ENCODE measurements around the gene FAM13C. TPM values are rescaled to one million over a fixed set of nuclear protein-coding genes. Genes with fewer than 3 reads are reported as not detected.

Gene FAM13C
- total and polyA plus RNA-seq, 8 donors: 1.1 to 3.4 (median 2.2) TPM

GRCh38 chr10:59269651-59270050, 92.7 kb downstream of the FAM13C start:
- 95 to 97% methylated on average over 6 of the region's 6 CpGs for WGBS, 2 donors
- Histone ChIP-seq H3K36me3 (no peaks in the 10 kb centered on the region), H3K4me3 (no peak overlapping the region), H3K27ac (no peak overlapping the region), H3K4me1 (no peaks in the 10 kb centered on the region), H3K27me3 (no peaks in the 10 kb centered on the region), H3K9me3 (no peaks in the 10 kb centered on the region)
- no peak for TF ChIP-seq CTCF (IDR thresholded peaks at IDR 0.05)
- FAIRE-seq: no peak
- no peak for ATAC-seq
- intact Hi-C loops (cut with DNase I): no loop called here
- no peak for DNase-seq

- intact Hi-C loops (cut with DNase I): no loop called here
- FAIRE-seq: no peak
- no peak for TF ChIP-seq CTCF (IDR thresholded peaks at IDR 0.05)
- Histone ChIP-seq H3K4me3 (no peak overlapping the region), H3K27ac (no peak overlapping the region), H3K9me3 (no peaks in the 10 kb centered on the region), H3K27me3 (no peaks in the 10 kb centered on the region), H3K36me3 (no peaks in the 10 kb centered on the region), H3K4me1 (no peaks in the 10 kb centered on the region)
- no peak for ATAC-seq
- 90 to 95% methylated on average over 7 of the region's 7 CpGs for WGBS, 2 donors
- DNase-seq: no peak
Measured at GRCh38 chr10:59268460-59268859, 93.9 kb downstream of the FAM13C start.

GRCh38 chr10:59266321-59266720, 96.0 kb downstream of the FAM13C start:
- no peaks in the 10 kb centered on the region for H3K27me3 ChIP-seq
- no peaks in the 10 kb centered on the region for H3K4me1 ChIP-seq
- H3K27ac ChIP-seq: no peak overlapping the region
- DNase-seq (no peak), ATAC-seq (no peak), FAIRE-seq (no peak)
- H3K9me3 ChIP-seq: no peaks in the 10 kb centered on the region
- 77 to 86% methylated on average over 3 of the region's 3 CpGs for WGBS, 2 donors
- intact Hi-C loops (cut with DNase I): no loop called here
- no peaks in the 10 kb centered on the region for H3K36me3 ChIP-seq
- no peak for TF ChIP-seq CTCF (IDR thresholded peaks at IDR 0.05)
- H3K4me3 ChIP-seq: no peak overlapping the region

GRCh38 chr10:59265141-59265540, 97.2 kb downstream of the FAM13C start:
- Histone ChIP-seq H3K36me3 (no peaks in the 10 kb centered on the region), H3K4me1 (no peaks in the 10 kb centered on the region), H3K4me3 (no peak overlapping the region), H3K27me3 (no peaks in the 10 kb centered on the region), H3K9me3 (no peaks in the 10 kb centered on the region), H3K27ac (no peak overlapping the region)
- FAIRE-seq (no peak), DNase-seq (no peak), ATAC-seq (no peak)
- intact Hi-C loops (cut with DNase I): no loop called here
- no peak for TF ChIP-seq CTCF (IDR thresholded peaks at IDR 0.05)
- WGBS, 2 donors: 61 to 69% methylated on average over 4 to 5 of the region's 5 CpGs

GRCh38 chr10:59258890-59259289, 103.5 kb downstream of the FAM13C start:
- no peak for FAIRE-seq
- Histone ChIP-seq H3K27me3 (no peaks in the 10 kb centered on the region), H3K4me3 (no peak overlapping the region), H3K9me3 (no peaks in the 10 kb centered on the region), H3K4me1 (no peaks in the 10 kb centered on the region), H3K36me3 (no peaks in the 10 kb centered on the region), H3K27ac (no peak overlapping the region)
- no peak for ATAC-seq
- no peak for TF ChIP-seq CTCF (IDR thresholded peaks at IDR 0.05)
- DNase-seq: no peak
- WGBS, 2 donors: 95 to 98% methylated on average over 1 of the region's 1 CpG
- intact Hi-C loops (cut with DNase I): no loop called here
